GM12875 (cell line): Measurements from ENCODE around the gene SGTB.
"Not testable (repeated sequence)": the region's sequence is repeated elsewhere in the genome, so short reads cannot be mapped to it uniquely, and the experiment has no call there.

ENCODE experiments used
- H3K4me3 ChIP-seq: one replicate; pipeline ENCODE4 v1.5.1; 2011; ENCODE audit warnings: low read depth, low read length, control low read depth
- CTCF ChIP-seq: IDR thresholded peaks from 2 replicates; pipeline ENCODE4 v1.5.1; 2011; ENCODE audit warnings: low read depth, mild to moderate bottlenecking, control low read depth, inconsistent platforms, low read length, moderate library complexity, borderline replicate concordance; ENCODE audit not compliant: insufficient read depth

Gene SGTB

GRCh38 chr5:65699338-65699737 lies 22.6 kb downstream of the SGTB start:
- no peak overlapping the region for H3K4me3 ChIP-seq
- TF ChIP-seq CTCF: no peak

GRCh38 chr5:65696892-65697291 lies 25.0 kb downstream of the SGTB start:
- no peak overlapping the region for H3K4me3 ChIP-seq
- no peak for TF ChIP-seq CTCF

GRCh38 chr5:65695896-65696295 lies 26.0 kb downstream of the SGTB start:
- no peak for TF ChIP-seq CTCF

GRCh38 chr5:65695162-65695755 lies 26.6 kb downstream of the SGTB start:
- TF ChIP-seq CTCF: no peak
- H3K4me3 ChIP-seq: no peak overlapping the region

More at GRCh38 chr5:65695896-65696295, 26.0 kb downstream of the SGTB start:
- no peak overlapping the region for H3K4me3 ChIP-seq

GRCh38 chr5:65693121-65693520 lies 28.8 kb downstream of the SGTB start:
- H3K4me3 ChIP-seq: no peak overlapping the region
- TF ChIP-seq CTCF: no peak

- no peak for TF ChIP-seq CTCF
- H3K4me3 ChIP-seq: no peak overlapping the region
Measured at GRCh38 chr5:65682148-65682547, 39.8 kb downstream of the SGTB start.

GRCh38 chr5:65676056-65676455 lies 45.9 kb downstream of the SGTB start:
- H3K4me3 ChIP-seq: not testable (repeated sequence)

GRCh38 chr5:65674749-65675148 lies 47.2 kb downstream of the SGTB start:
- no peak for TF ChIP-seq CTCF
- no peak overlapping the region for H3K4me3 ChIP-seq
